ENCODE data around the gene PELI2.

The PELI2 gene

GRCh38 chr14:56237398-56237797, 119.2 kb downstream of the PELI2 start:
- no peak for FAIRE-seq
- no peak for TF ChIP-seq TAF1 (IDR thresholded peaks at IDR 0.05; ENCODE audit: borderline replicate concordance, low read depth, low read length)
- no peak for TF ChIP-seq POLR2AphosphoS5 (IDR thresholded peaks at IDR 0.05; ENCODE audit: low read depth, low read length)
- TF ChIP-seq POLR2A (IDR thresholded peaks at IDR 0.05; ENCODE audit: low read depth, low read length), result no peak
- no peak for DNase-seq (ENCODE audit: insufficient read length)

GRCh38 chr14:56241461-56241860, 123.2 kb downstream of the PELI2 start:
- TF ChIP-seq POLR2AphosphoS5 (IDR thresholded peaks at IDR 0.05; ENCODE audit: low read depth, low read length) (no peak), TAF1 (IDR thresholded peaks at IDR 0.05; ENCODE audit: borderline replicate concordance, low read depth, low read length) (no peak), POLR2A (IDR thresholded peaks at IDR 0.05; ENCODE audit: low read depth, low read length) (no peak)
- no peak for DNase-seq (ENCODE audit: insufficient read length)
- no peak for FAIRE-seq

GRCh38 chr14:56243110-56243509, 124.9 kb downstream of the PELI2 start:
- TF ChIP-seq POLR2A (IDR thresholded peaks at IDR 0.05; ENCODE audit: low read depth, low read length), result no peak
- TF ChIP-seq POLR2AphosphoS5 (IDR thresholded peaks at IDR 0.05; ENCODE audit: low read depth, low read length), result no peak
- TF ChIP-seq TAF1 (IDR thresholded peaks at IDR 0.05; ENCODE audit: borderline replicate concordance, low read depth, low read length), result no peak
- FAIRE-seq (no peak), DNase-seq (ENCODE audit: insufficient read length) (no peak)

GRCh38 chr14:56244138-56244789, 126.1 kb downstream of the PELI2 start:
- TF ChIP-seq TAF1 (IDR thresholded peaks at IDR 0.05; ENCODE audit: borderline replicate concordance, low read depth, low read length), result no peak
- TF ChIP-seq POLR2A (IDR thresholded peaks at IDR 0.05; ENCODE audit: low read depth, low read length), result no peak
- no peak for TF ChIP-seq POLR2AphosphoS5 (IDR thresholded peaks at IDR 0.05; ENCODE audit: low read depth, low read length)
- no peak for DNase-seq (ENCODE audit: insufficient read length)
- FAIRE-seq, result no peak

GRCh38 chr14:56247495-56248200, 129.4 kb downstream of the PELI2 start:
- FAIRE-seq, result no peak
- no peak for DNase-seq (ENCODE audit: insufficient read length)
- TF ChIP-seq POLR2A (IDR thresholded peaks at IDR 0.05; ENCODE audit: low read depth, low read length) (no peak), TAF1 (IDR thresholded peaks at IDR 0.05; ENCODE audit: borderline replicate concordance, low read depth, low read length) (no peak)

- FAIRE-seq, result no peak
- no peak for DNase-seq (ENCODE audit: insufficient read length)
- TF ChIP-seq POLR2AphosphoS5 (IDR thresholded peaks at IDR 0.05; ENCODE audit: low read depth, low read length), result no peak
- TF ChIP-seq POLR2A (IDR thresholded peaks at IDR 0.05; ENCODE audit: low read depth, low read length), result no peak
- no peak for TF ChIP-seq TAF1 (IDR thresholded peaks at IDR 0.05; ENCODE audit: borderline replicate concordance, low read depth, low read length)
Observed at GRCh38 chr14:56248442-56248841, 130.2 kb downstream of the PELI2 start.

- TF ChIP-seq POLR2A (IDR thresholded peaks at IDR 0.05; ENCODE audit: low read depth, low read length) (no peak), POLR2AphosphoS5 (IDR thresholded peaks at IDR 0.05; ENCODE audit: low read depth, low read length) (no peak), TAF1 (IDR thresholded peaks at IDR 0.05; ENCODE audit: borderline replicate concordance, low read depth, low read length) (no peak)
- DNase-seq (ENCODE audit: insufficient read length) (no peak), FAIRE-seq (no peak)
Observed at GRCh38 chr14:56261046-56261445, 142.8 kb downstream of the PELI2 start.

- TF ChIP-seq POLR2AphosphoS5 (IDR thresholded peaks at IDR 0.05; ENCODE audit: low read depth, low read length) (no peak), TAF1 (IDR thresholded peaks at IDR 0.05; ENCODE audit: borderline replicate concordance, low read depth, low read length) (no peak), POLR2A (IDR thresholded peaks at IDR 0.05; ENCODE audit: low read depth, low read length) (no peak)
- FAIRE-seq, result no peak
- no peak for DNase-seq (ENCODE audit: insufficient read length)
Observed at GRCh38 chr14:56262530-56262929, 144.3 kb downstream of the PELI2 start.

GRCh38 chr14:56268039-56268438, 149.8 kb downstream of the PELI2 start:
- FAIRE-seq, result no peak
- DNase-seq (ENCODE audit: insufficient read length), result no peak
- TF ChIP-seq POLR2AphosphoS5 (IDR thresholded peaks at IDR 0.05; ENCODE audit: low read depth, low read length) (no peak), POLR2A (IDR thresholded peaks at IDR 0.05; ENCODE audit: low read depth, low read length) (no peak), TAF1 (IDR thresholded peaks at IDR 0.05; ENCODE audit: borderline replicate concordance, low read depth, low read length) (no peak)

GRCh38 chr14:56268673-56269072, 150.5 kb downstream of the PELI2 start:
- no peak for TF ChIP-seq POLR2A (IDR thresholded peaks at IDR 0.05; ENCODE audit: low read depth, low read length)
- TF ChIP-seq TAF1 (IDR thresholded peaks at IDR 0.05; ENCODE audit: borderline replicate concordance, low read depth, low read length), result no peak
- TF ChIP-seq POLR2AphosphoS5 (IDR thresholded peaks at IDR 0.05; ENCODE audit: low read depth, low read length), result no peak
- DNase-seq (ENCODE audit: insufficient read length) (no peak), FAIRE-seq (no peak)

- FAIRE-seq, result no peak
- no peak for DNase-seq (ENCODE audit: insufficient read length)
- TF ChIP-seq POLR2A (IDR thresholded peaks at IDR 0.05; ENCODE audit: low read depth, low read length) (no peak), TAF1 (IDR thresholded peaks at IDR 0.05; ENCODE audit: borderline replicate concordance, low read depth, low read length) (no peak), POLR2AphosphoS5 (IDR thresholded peaks at IDR 0.05; ENCODE audit: low read depth, low read length) (no peak)
Observed at GRCh38 chr14:56270921-56271320, 152.7 kb downstream of the PELI2 start.

- FAIRE-seq (no peak), DNase-seq (ENCODE audit: insufficient read length) (no peak)
- TF ChIP-seq POLR2A (IDR thresholded peaks at IDR 0.05; ENCODE audit: low read depth, low read length) (no peak), TAF1 (IDR thresholded peaks at IDR 0.05; ENCODE audit: borderline replicate concordance, low read depth, low read length) (no peak), POLR2AphosphoS5 (IDR thresholded peaks at IDR 0.05; ENCODE audit: low read depth, low read length) (no peak)
Observed at GRCh38 chr14:56271970-56272369, 153.8 kb downstream of the PELI2 start.
